K562 (cell line): ENCODE measurements around the gene ERG28. TPM values are rescaled to one million over a fixed set of nuclear protein-coding genes. Genes with fewer than 3 reads are reported as not detected.

ENCODE experiments used
- BHLHE40 ChIP-seq: IDR thresholded peaks from 2 replicates; pipeline ENCODE4 v1.6.1; 2011; ENCODE audit warnings: low read length, improper control_type of control experiment
- DMBX1 ChIP-seq: fragments of 250-450 bp; sonication (Bioruptor Pico); IDR thresholded peaks from 2 replicates; pipeline ENCODE4 v1.8.0; 2022; ENCODE audit warnings: inconsistent platforms, mild to moderate bottlenecking, moderate library complexity, borderline replicate concordance
- DPF2 ChIP-seq: fragments of 450-650 bp; IDR thresholded peaks from 2 replicates; pipeline ENCODE4 v1.6.1; 2016
- GATA2 ChIP-seq: sonication (generic); formaldehyde crosslinking; IDR thresholded peaks from 2 replicates; pipeline ENCODE4 v1.4.0; 2020; ENCODE audit warnings: mild to moderate bottlenecking, missing genetic modification reagents
- MEIS2 ChIP-seq: fragments of 450-650 bp; IDR thresholded peaks from 2 replicates; pipeline ENCODE4 v1.6.1; 2014; ENCODE audit warnings: mild to moderate bottlenecking; ENCODE audit not compliant: partially characterized antibody
- NCOA4 ChIP-seq: fragments of 450-650 bp; IDR thresholded peaks from 2 replicates; pipeline ENCODE4 v1.6.1; 2018; ENCODE audit warnings: mild to moderate bottlenecking; ENCODE audit not compliant: partially characterized antibody
- SMAD4 ChIP-seq: fragments of 250-450 bp; sonication (Bioruptor Pico); conservative IDR thresholded peaks from 2 replicates; pipeline ENCODE4 v1.8.0; 2021; ENCODE audit warnings: inconsistent platforms, mild to moderate bottlenecking, moderate library complexity
- TCF3 ChIP-seq: sonication (generic); formaldehyde crosslinking; IDR thresholded peaks from 2 replicates; pipeline ENCODE4 v1.4.0; 2020; ENCODE audit warnings: mild to moderate bottlenecking, missing genetic modification reagents
- TEAD4 ChIP-seq, 2 experiments: sonication (generic) in 1 of 2; formaldehyde crosslinking in 1 of 2; IDR thresholded peaks; 2 replicates each; pipeline versions ENCODE4 v1.6.1 to v1.8.0; 2012 to 2022; ENCODE audit warnings: borderline replicate concordance in 1 of 2, inconsistent platforms in 1 of 2, low read length in 1 of 2, mild to moderate bottlenecking in 1 of 2, missing genetic modification reagents in 1 of 2
- THAP12 ChIP-seq: fragments of 250-450 bp; sonication (Bioruptor Pico); IDR thresholded peaks from 2 replicates; pipeline ENCODE4 v1.9.0; 2021; ENCODE audit warnings: mild to moderate bottlenecking, inconsistent platforms
- polyA plus RNA-seq, 8 experiments: library from polyadenylated mRNA; depleted of rRNA in 4 of 8; stranded (reverse) in 5 of 8; unstranded in 3 of 8; fragments of >200 nt; fragmentation: Nextera tagmentation in 2 of 8; fragmentation: Illumina TruSeq in 1 of 8; extraction: Ambion mirVana in 2 of 8; extraction: Trizol in 1 of 8; gene quantifications; 2 replicates each; pipeline versions ENCODE4 v1.2.1 to v1.2.3, GENCODE V29; 2011 to 2014; ENCODE audit warnings: inconsistent platforms in 1 of 8, missing spikeins in 1 of 8
- total RNA-seq, 7 experiments: library from RNA; depleted of rRNA in 6 of 7; stranded (reverse); fragments of >200 nt in 6 of 7; fragmentation: Illumina TruSeq in 2 of 7; extraction: Trizol in 2 of 7; gene quantifications; 2 replicates each; pipeline versions ENCODE4 v1.2.1 to v1.2.3, GENCODE V29; 2011 to 2021; ENCODE audit warnings: low replicate concordance in 1 of 7
- TF ChIP-seq, protein P1 (sequence below): fragments of 200-800 bp; sonication (Bioruptor generic); IDR thresholded peaks from 2 replicates; pipeline ENCODE4 v1.6.1; 2017; ENCODE audit warnings: missing genetic modification characterization, missing compliant biosample characterization
- TF ChIP-seq, protein P2 (sequence below): sonication (generic); formaldehyde crosslinking; IDR thresholded peaks from 2 replicates; pipeline ENCODE4 v1.8.0; 2023; ENCODE audit warnings: mild to moderate bottlenecking, missing genetic modification reagents
- TF ChIP-seq, protein P3 (sequence below), 2 experiments: fragments of 450-650 bp in 1 of 2; sonication (generic) in 1 of 2; formaldehyde crosslinking in 1 of 2; IDR thresholded peaks in 1 of 2; conservative IDR thresholded peaks in 1 of 2; 2 replicates each; pipeline versions ENCODE4 v1.6.1 to v1.8.1; 2016 to 2023; ENCODE audit warnings: mild to moderate bottlenecking in 2 of 2, moderate library complexity in 2 of 2, inconsistent platforms in 1 of 2, missing genetic modification reagents in 1 of 2

ERG28 gene
- total and polyA plus RNA-seq, 9 of the 15 experiments (the other 6 are each of a cell fraction or from before 2014, with no cell fraction given) = 3.1 to 34.2 (median 14.2) TPM

DNA sequence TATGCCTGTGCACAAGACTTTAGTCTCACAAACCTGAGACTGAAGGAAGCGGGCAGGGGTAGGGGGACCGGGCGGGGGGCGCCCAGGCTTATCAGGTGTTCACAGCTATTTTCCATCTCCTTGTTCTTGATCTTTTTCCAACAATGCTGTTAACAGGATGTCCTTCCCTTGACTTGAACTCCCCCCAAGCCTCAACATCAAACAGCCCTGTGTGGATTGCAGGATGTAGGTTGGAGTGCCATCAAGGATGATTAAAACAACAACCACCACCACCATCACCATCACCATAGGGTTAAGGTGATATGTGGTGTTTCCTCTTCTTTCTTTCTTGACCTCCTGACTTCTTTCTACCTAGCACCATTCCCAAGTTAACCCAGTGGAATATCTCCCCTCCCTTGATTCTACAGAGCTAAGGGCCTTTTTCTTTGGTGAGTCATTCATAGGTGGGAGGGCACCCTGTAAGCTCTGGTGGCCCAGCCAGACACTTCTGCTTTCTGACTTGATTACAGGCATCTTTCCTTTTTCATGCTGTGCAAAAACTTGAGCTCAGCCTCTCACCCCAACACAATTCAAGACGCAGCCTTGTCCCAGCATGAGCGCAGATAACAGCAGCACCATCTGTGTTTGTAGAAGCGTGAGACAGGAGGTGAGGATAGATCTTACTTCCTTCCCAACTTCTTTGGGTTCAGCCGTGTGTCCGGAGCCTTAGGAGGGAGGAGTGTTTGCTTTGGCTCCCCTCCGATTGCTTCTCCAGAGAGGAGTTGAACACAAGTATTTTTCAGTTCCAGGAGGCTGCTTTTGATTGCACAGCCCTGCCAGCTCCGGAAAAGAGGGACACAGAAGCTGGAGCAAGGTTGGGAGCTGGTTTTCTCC is 55.5 kb downstream of the ERG28 start (continued):
- TF ChIP-seq, protein P1, sequence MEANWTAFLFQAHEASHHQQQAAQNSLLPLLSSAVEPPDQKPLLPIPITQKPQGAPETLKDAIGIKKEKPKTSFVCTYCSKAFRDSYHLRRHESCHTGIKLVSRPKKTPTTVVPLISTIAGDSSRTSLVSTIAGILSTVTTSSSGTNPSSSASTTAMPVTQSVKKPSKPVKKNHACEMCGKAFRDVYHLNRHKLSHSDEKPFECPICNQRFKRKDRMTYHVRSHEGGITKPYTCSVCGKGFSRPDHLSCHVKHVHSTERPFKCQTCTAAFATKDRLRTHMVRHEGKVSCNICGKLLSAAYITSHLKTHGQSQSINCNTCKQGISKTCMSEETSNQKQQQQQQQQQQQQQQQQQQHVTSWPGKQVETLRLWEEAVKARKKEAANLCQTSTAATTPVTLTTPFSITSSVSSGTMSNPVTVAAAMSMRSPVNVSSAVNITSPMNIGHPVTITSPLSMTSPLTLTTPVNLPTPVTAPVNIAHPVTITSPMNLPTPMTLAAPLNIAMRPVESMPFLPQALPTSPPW (CRISPR knock-in tag) = peak; percentile 19; the same call in 1 of the 2 replicates
- TF ChIP-seq GATA2 (CRISPR knock-in tag) = peak; percentile 54
- TF ChIP-seq DMBX1 (CRISPR knock-in tag) = no peak
- peak; percentile 80 for TF ChIP-seq TCF3 (CRISPR knock-in tag)
- peak; percentile 41; the same call in 1 of the 2 replicates for TF ChIP-seq DPF2
- no peak for TF ChIP-seq THAP12
- peak; percentile 51 for TF ChIP-seq BHLHE40
- TF ChIP-seq, protein P2, sequence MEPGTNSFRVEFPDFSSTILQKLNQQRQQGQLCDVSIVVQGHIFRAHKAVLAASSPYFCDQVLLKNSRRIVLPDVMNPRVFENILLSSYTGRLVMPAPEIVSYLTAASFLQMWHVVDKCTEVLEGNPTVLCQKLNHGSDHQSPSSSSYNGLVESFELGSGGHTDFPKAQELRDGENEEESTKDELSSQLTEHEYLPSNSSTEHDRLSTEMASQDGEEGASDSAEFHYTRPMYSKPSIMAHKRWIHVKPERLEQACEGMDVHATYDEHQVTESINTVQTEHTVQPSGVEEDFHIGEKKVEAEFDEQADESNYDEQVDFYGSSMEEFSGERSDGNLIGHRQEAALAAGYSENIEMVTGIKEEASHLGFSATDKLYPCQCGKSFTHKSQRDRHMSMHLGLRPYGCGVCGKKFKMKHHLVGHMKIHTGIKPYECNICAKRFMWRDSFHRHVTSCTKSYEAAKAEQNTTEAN = no peak
- TF ChIP-seq NCOA4 = no peak
- TF ChIP-seq TEAD4 (IDR thresholded peaks at IDR 0.05; ENCODE audit: low read length) = peak; percentile 20; the same call in 1 of the 2 replicates
- no peak for TF ChIP-seq TEAD4 (CRISPR knock-in tag; IDR thresholded peaks at IDR 0.05; ENCODE audit: borderline replicate concordance)
- TF ChIP-seq MEIS2 = peak; percentile 20
- TF ChIP-seq, protein P3, sequence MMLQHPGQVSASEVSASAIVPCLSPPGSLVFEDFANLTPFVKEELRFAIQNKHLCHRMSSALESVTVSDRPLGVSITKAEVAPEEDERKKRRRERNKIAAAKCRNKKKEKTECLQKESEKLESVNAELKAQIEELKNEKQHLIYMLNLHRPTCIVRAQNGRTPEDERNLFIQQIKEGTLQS (IDR thresholded peaks at IDR 0.05) = peak; percentile 56
- TF ChIP-seq, protein P3 (CRISPR knock-in tag; conservative IDR thresholded peaks at IDR 0.05) = no peak
- TF ChIP-seq SMAD4 (CRISPR knock-in tag) = 0 out of 2 replicates have a peak, but pooled peaks have one; percentile 24
- TF ChIP-seq, all 486 proteins: peak for 21
